Heart left ventricle (tissue), 16 donors: ENCODE results near the gene STIP1. TPM values are rescaled to one million over a fixed set of nuclear protein-coding genes. Genes with fewer than 3 reads are reported as not detected.

Source experiments
- ATAC-seq, 4 donors: fragments of 200-7000 bp; cut with Tn5 transposase; one replicate each; pipeline ENCODE4 v1.9.1; 2020 to 2022; ENCODE audit warnings: moderate library complexity in 4 of 4, mild to moderate bottlenecking in 3 of 4, moderate number of reproducible peaks in 1 of 4
- DNase-seq, 5 donors: peaks; one replicate each; pipeline ENCODE4 v3.0.0-alpha.2; 2020
- H3K27ac ChIP-seq, 12 donors: fragments of 200-600 bp; sonication (generic) in 4 of 12; one replicate each; pipeline versions ENCODE4 v1.5.0 to v1.8.0; 2016 to 2022; ENCODE audit warnings: mild to moderate bottlenecking in 2 of 12
- H3K27me3 ChIP-seq, 9 donors: fragments of 200-600 bp; sonication (generic) in 2 of 9; one replicate each; pipeline versions ENCODE4 v1.5.1 to v1.8.0; 2016 to 2022; ENCODE audit warnings: mild to moderate bottlenecking in 3 of 9
- H3K36me3 ChIP-seq, 9 donors: fragments of 200-600 bp; sonication (generic) in 2 of 9; one replicate each; pipeline versions ENCODE4 v1.5.0 to v1.8.0; 2018 to 2022; ENCODE audit warnings: mild to moderate bottlenecking in 2 of 9
- H3K4me1 ChIP-seq, 12 donors: fragments of 200-600 bp; sonication (generic) in 4 of 12; one replicate each; pipeline versions ENCODE4 v1.5.0 to v1.8.0; 2016 to 2022; ENCODE audit warnings: mild to moderate bottlenecking in 3 of 12
- H3K4me3 ChIP-seq, 12 donors: fragments of 200-600 bp; sonication (generic) in 4 of 12; one replicate each; pipeline versions ENCODE4 v1.5.0 to v1.8.0; 2017 to 2022; ENCODE audit warnings: mild to moderate bottlenecking in 9 of 12, moderate library complexity in 4 of 12
- H3K9me3 ChIP-seq, 12 donors: fragments of 200-600 bp; sonication (generic) in 4 of 12; one replicate each; pipeline versions ENCODE4 v1.5.0 to v1.8.0; 2016 to 2022; ENCODE audit warnings: mild to moderate bottlenecking in 1 of 12
- CTCF ChIP-seq, 12 donors: fragments of 200-600 bp; sonication (generic) in 4 of 12; IDR thresholded peaks; one replicate each; pipeline versions ENCODE4 v1.5.0 to v1.8.0; 2018 to 2022; ENCODE audit warnings: antibody characterized with exemption in 12 of 12, mild to moderate bottlenecking in 5 of 12
- POLR2A ChIP-seq, 2 donors: fragments of 450-650 bp; IDR thresholded peaks; one replicate each; pipeline ENCODE4 v1.6.1; 2017; ENCODE audit warnings: antibody characterized with exemption in 2 of 2, mild to moderate bottlenecking in 2 of 2, moderate library complexity in 2 of 2
- WGBS, 4 donors: extraction: QIAGEN DNeasy Blood & Tissue Kit in 2 of 4; methylation state at CpG; one replicate each; pipeline versions ENCODE4 v1.1.5 to v1.1.7; 2013 to 2018; 5-methylcytosine and 5-hydroxymethylcytosine counted together
- intact Hi-C, 10 donors: fragments of 100-400 bp; cut with DNase I; formaldehyde crosslinking; loops; one replicate each; pipeline versions ENCODE4 v1.11.1 to v1.14.2; 2022
- polyA plus RNA-seq, 2 donors: library from polyadenylated mRNA; stranded (reverse); fragments of 200-250 nt; gene quantifications; one replicate each; pipeline ENCODE4 v1.2.3, GENCODE V29; 2013
- total RNA-seq, 9 donors: library from RNA; depleted of rRNA in 2 of 9; stranded (reverse); fragments of >200 nt in 2 of 9; fragmentation: NEBNext Ultra II Directional in 3 of 9; extraction: Animal tissue kit (Norgen Biotek cat#: 25700) in 3 of 9; gene quantifications; one replicate each; pipeline versions ENCODE4 v1.1.0 to v1.2.4, GENCODE V29; 2016 to 2023
- donor health status: ischemic (EF 13 %, LVEDD 7.1; RV severe dilation, severe dysfunction).
- donor health status: healthy with polysubstance abuse.
- donor health status: DM: no; HTN: yes; CAD: no.
- donor health status: DM: no; HTN: no; CAD: no.
- donor health status: ischemic (EF 25% LVEDD 6.9; RV normal size, moderate dysfunction).
- donor health status: ischemic (EF 25% LVEDD 5.7; RV mildly dilated, moderate dysfunction).
- donor health status: healthy.
- donor health status: DM: yes; HTN: yes; CAD: no.
- donor health status: ischemic (EF 35%, LVEDD 5.7; RV mildly dilated, moderate dysfunction).
- donor health status: nonischemic (EF 11% LVEDD 7.7; RV severe dilation, severe dysfunction).
- donor health status: DM: yes; HTN: yes; CAD: no.
- donor health status: PGD.
- donor health status: ischemic (EF 29% LVEDD 5.4; RV normal size, mild dysfunction).
- donor health status: nonischemic (EF 23%, LVEDD 6.1; RV moderate dilation, normal function).

STIP1 gene
- total and polyA plus RNA-seq, 11 donors: 68.8 to 175 (median 88.8) TPM

- peaks cover 0 to 47% (median 27%) of the 10 kb centered on the region in 12 donors for H3K4me1 ChIP-seq
- TF ChIP-seq CTCF (IDR thresholded peaks at IDR 0.05) (peak; percentile 55 to 84 (median 68)), POLR2A (IDR thresholded peaks at IDR 0.05) (no peak)
- no peak overlapping the region for H3K4me3 ChIP-seq
- H3K9me3 ChIP-seq: no peaks in the 10 kb centered on the region
- ATAC-seq: peak; percentile 48 to 65 (median 57)
- H3K36me3 ChIP-seq: peaks cover 0 to 70% (median 51%) of the 10 kb centered on the region in 9 donors
- 43 to 45% (median 44%) methylated on average over 7 of the region's 7 CpGs for WGBS, 4 donors
- no peaks in the 10 kb centered on the region for H3K27me3 ChIP-seq
- peak overlapping the region in 2 of 12 donors; percentile 44 to 98 for H3K27ac ChIP-seq
- intact Hi-C loops: loop anchor here (1.0 to 5.0 kb wide), 7 partner anchors 95 to 153 kb away; partner anchors contain the start of genes CATSPERZ (in 6 of the 10), ESRRA (in 1 of the 10) and RPS6KA4 (in 1 of the 10)
- DNase-seq: peak; percentile 83 to 91 (median 85)
Measured at GRCh38 chr11:64204464-64204989, 18.6 kb downstream of the STIP1 start.

- 57 to 78% (median 76%) methylated on average over 11 to 27 of the region's 27 CpGs for WGBS, 4 donors
- peak; percentile 25 to 56 (median 38) for ATAC-seq
- Histone ChIP-seq H3K27ac (peak within 1 kb of the TSS; percentile 33 to 98 (median 86)), H3K4me3 (peak within 1 kb of the TSS in 11 of 12 donors; percentile 14 to 75 (median 52)), H3K9me3 (no peaks in the 10 kb centered on the region), H3K4me1 (peaks cover 0 to 47% (median 27%) of the 10 kb centered on the region in 12 donors), H3K27me3 (no peaks in the 10 kb centered on the region), H3K36me3 (peaks cover 0 to 68% (median 30%) of the 10 kb centered on the region in 9 donors)
- DNase-seq: peak; percentile 61 to 89 (median 74)
- intact Hi-C loops: no loop called here
- TF ChIP-seq CTCF (IDR thresholded peaks at IDR 0.05): no peak
- no peak for TF ChIP-seq POLR2A (IDR thresholded peaks at IDR 0.05)
Measured at GRCh38 chr11:64206457-64207255, 20.7 kb downstream of the STIP1 start, which contains the start of gene FERMT3. TSS of gene FERMT3 (plus strand) at chr11:64206721. CDS start at chr11:64207365, 644 bp downstream.

- Histone ChIP-seq H3K9me3 (no peaks in the 10 kb centered on the region), H3K27ac (peak overlapping the region; percentile 33 to 98 (median 86)), H3K36me3 (peaks cover 0 to 68% (median 25%) of the 10 kb centered on the region in 9 donors), H3K27me3 (no peaks in the 10 kb centered on the region), H3K4me1 (peaks cover 0 to 47% (median 27%) of the 10 kb centered on the region in 12 donors), H3K4me3 (peak overlapping the region in 11 of 12 donors; percentile 14 to 75 (median 52))
- WGBS, 4 donors: 42 to 64% (median 52%) methylated on average over 25 to 30 of the region's 30 CpGs
- peak in 1 of 12 donors; percentile 4 for TF ChIP-seq CTCF (IDR thresholded peaks at IDR 0.05)
- peak in 1 of 2 donors; percentile 51 for TF ChIP-seq POLR2A (IDR thresholded peaks at IDR 0.05)
- DNase-seq (peak; percentile 72 to 86 (median 80)), ATAC-seq (peak; percentile 21 to 76 (median 71))
- intact Hi-C loops: no loop called here
Measured at GRCh38 chr11:64207256-64208085, 21.5 kb downstream of the STIP1 start.
